Astrocyte (in vitro differentiated cells and primary cell): ENCODE results near the gene B4GALT5.

ENCODE experiments used
- CTCF ChIP-seq: IDR thresholded peaks from 2 replicates; pipeline ENCODE4 v1.5.1; 2011; ENCODE audit warnings: low read depth, mild to moderate bottlenecking, inconsistent platforms, low read length, moderate library complexity; ENCODE audit not compliant: insufficient read depth
- EZH2 ChIP-seq: IDR thresholded peaks from 2 replicates; pipeline ENCODE4 v1.6.1; 2012; ENCODE audit warnings: mild to moderate bottlenecking, low read length, inconsistent platforms; ENCODE audit not compliant: insufficient read depth

GRCh38 chr20:49692941-49693340 is 20.7 kb downstream of the B4GALT5 start:
- TF ChIP-seq CTCF (no peak), EZH2 (no peak)
